ENCODE results near the gene TBX21. TPM values are rescaled to one million over a fixed set of nuclear protein-coding genes. Genes with fewer than 3 reads are reported as not detected.

TBX21 gene
- total RNA-seq, 3 donors from 2014 or later = 0.72 to 1.2 (median 1.2) TPM

DNA sequence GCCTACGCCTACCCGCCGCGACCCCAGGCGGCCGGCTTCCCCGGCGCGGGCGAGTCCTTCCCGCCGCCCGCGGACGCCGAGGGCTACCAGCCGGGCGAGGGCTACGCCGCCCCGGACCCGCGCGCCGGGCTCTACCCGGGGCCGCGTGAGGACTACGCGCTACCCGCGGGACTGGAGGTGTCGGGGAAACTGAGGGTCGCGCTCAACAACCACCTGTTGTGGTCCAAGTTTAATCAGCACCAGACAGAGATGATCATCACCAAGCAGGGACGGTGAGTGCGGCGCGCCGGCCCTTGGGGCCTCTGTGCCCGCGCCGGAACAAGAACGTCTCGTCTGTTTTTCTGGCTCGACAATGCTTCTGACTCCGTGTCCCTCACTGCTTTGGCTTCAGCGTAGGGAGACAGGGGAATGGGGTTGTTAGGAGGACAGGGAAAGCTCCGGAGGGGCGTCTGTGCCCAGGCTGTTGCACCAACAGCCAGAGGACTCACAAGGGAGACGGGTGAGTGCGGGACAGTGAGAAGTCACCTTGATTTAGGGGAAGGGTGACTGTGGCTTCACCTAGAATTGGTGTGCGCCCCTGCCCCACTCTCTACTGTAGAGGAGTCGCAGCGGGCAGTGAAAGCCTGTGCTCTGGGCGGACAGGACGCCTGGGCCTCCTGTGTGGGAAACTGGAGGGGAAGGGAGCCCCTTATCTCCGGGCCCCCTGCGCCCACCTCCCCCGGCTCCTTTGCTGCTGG is 806 bp downstream of the TBX21 start:
- TF ChIP-seq, protein P1, sequence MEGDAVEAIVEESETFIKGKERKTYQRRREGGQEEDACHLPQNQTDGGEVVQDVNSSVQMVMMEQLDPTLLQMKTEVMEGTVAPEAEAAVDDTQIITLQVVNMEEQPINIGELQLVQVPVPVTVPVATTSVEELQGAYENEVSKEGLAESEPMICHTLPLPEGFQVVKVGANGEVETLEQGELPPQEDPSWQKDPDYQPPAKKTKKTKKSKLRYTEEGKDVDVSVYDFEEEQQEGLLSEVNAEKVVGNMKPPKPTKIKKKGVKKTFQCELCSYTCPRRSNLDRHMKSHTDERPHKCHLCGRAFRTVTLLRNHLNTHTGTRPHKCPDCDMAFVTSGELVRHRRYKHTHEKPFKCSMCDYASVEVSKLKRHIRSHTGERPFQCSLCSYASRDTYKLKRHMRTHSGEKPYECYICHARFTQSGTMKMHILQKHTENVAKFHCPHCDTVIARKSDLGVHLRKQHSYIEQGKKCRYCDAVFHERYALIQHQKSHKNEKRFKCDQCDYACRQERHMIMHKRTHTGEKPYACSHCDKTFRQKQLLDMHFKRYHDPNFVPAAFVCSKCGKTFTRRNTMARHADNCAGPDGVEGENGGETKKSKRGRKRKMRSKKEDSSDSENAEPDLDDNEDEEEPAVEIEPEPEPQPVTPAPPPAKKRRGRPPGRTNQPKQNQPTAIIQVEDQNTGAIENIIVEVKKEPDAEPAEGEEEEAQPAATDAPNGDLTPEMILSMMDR (IDR thresholded peaks at IDR 0.05) = no peak
- peak; percentile 45 for ATAC-seq
- Histone ChIP-seq H3K36me3 (ENCODE audit: low read depth) (no peaks in the 10 kb centered on the region), H3K4me3 (peak overlapping the region; percentile 3), H3K4me1 (ENCODE audit: low read depth) (peaks cover 13% of the 10 kb centered on the region), H3K9me3 (no peaks in the 10 kb centered on the region)
- DNase-seq = no peak
- intact Hi-C loops (cut with DNase I, micrococcal nuclease) = no loop called here

DNA sequence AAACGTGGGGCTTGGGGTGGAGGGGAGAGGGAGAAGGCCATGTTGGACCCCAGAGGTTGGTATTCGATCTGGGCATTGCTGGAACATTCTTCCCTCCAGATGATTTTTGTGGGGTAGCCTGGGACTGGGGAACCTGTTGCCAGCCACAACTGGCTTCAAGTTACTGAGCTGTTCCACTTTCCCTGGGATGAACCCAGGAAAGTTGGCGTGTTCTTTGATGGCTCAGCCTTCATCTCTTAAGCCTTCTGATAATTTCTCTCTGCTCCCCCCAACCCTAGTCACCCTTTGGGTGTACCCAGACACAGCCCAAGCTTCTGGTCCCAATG is 2.1 kb downstream of the TBX21 start:
- intact Hi-C loops (cut with DNase I, micrococcal nuclease) = no loop called here
- no peaks in the 10 kb centered on the region for H3K9me3 ChIP-seq
- DNase-seq (no peak), ATAC-seq (no peak)
- H3K4me3 ChIP-seq = no peak overlapping the region
- peaks cover 13% of the 10 kb centered on the region for H3K4me1 ChIP-seq (ENCODE audit: low read depth)
- TF ChIP-seq, protein P1 (IDR thresholded peaks at IDR 0.05) = no peak
- no peaks in the 10 kb centered on the region for H3K36me3 ChIP-seq (ENCODE audit: low read depth)

DNA sequence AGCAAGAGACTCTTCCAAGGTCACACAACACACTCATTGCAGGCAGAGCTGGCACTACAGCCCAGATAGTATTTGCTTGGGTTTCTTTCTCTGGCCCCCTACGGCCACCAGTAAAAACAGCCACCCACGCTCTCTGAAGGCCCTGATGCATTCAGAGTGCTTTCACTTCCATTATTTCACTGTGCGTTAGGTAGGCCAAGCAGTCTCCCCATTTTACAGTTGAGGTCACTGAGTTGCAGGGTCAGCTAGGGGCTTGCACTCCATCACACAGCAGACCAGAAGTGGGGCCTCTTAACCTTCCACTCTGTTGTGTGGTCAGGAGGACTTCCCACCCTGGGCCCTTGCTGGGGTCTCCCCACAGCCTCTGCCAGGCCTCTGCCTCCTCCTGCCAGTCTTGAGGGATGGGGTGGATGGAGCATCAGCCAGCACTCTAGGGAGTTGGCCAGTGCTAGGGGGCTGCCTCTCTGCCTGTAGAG is 2.5 kb downstream of the TBX21 start:
- ATAC-seq (peak; percentile 28), DNase-seq (no peak)
- H3K4me3 ChIP-seq = no peak overlapping the region
- intact Hi-C loops (cut with DNase I, micrococcal nuclease) = no loop called here
- peaks cover 13% of the 10 kb centered on the region for H3K4me1 ChIP-seq (ENCODE audit: low read depth)
- TF ChIP-seq, protein P1 (IDR thresholded peaks at IDR 0.05) = no peak
- no peaks in the 10 kb centered on the region for H3K9me3 ChIP-seq
- no peaks in the 10 kb centered on the region for H3K36me3 ChIP-seq (ENCODE audit: low read depth)

DNA sequence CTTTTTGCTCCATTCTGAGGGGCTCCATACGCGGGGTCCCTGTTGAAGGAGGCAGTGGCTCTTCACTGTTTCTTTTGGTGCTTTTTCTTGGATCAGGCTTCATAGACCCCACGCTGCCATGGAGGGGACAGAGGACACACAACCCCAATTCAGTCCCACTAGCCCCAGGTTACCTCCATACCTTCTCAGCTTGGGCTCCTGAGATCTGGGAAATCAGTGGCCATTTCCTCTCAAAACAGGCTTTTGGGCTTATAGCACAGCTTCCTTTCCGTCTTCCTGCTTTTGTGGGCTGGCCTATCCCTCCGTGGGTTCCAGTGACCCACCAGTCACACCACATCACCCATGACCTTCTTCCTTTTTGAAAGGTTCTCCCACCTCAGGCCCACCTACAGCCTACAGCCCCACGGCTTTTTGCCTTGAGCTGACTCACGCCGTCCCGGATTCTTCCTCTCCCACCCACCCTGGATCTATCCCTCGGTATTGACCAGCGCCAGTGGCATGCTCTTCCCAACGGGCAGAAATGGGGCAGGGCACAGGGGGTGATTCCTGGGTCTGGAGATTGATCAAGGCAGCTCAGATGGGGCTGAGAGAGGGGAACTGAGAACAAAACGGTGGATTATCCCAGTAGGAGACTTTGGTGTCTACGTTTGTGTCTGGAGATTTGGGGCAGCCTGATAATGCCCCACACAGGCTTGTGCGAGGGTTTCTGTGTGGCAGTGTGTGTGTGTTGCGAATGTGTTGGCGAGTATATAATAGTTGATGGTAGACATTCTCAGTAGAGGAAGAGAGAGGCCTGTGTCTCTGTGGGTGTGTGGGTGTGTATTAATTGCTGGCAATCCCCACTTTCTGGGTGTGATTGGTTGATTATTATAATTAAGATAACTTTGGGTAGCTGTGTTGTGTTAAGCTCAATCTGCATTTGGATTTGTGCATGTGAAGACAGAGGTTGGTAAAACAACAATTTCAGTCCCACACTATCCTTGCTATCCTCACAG is 3.8 kb downstream of the TBX21 start:
- no peak overlapping the region for H3K4me3 ChIP-seq
- peaks cover 13% of the 10 kb centered on the region for H3K4me1 ChIP-seq (ENCODE audit: low read depth)
- no peaks in the 10 kb centered on the region for H3K36me3 ChIP-seq (ENCODE audit: low read depth)
- DNase-seq = no peak
- no peak for ATAC-seq
- intact Hi-C loops (cut with DNase I, micrococcal nuclease) = no loop called here
- no peaks in the 10 kb centered on the region for H3K9me3 ChIP-seq
- TF ChIP-seq, protein P1 (IDR thresholded peaks at IDR 0.05) = no peak

DNA sequence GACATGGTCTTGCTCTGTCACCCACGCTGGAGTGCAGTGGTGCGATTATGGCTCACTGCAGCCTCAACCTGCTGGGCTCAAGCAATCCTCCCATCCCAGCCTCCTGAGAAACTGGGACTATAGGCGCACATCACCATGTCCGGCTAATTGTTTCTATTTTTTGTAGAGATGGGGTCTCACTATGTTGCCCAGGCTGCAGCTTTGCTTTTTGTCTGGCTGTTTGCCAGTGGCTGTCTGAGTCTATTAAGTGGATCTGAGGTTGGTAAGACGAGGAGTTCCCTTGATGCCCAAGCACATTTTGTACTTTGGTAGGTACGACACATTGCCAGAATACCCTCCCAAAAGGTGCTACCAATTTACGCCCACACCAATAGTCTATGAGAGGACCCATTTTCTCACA is 5.1 kb downstream of the TBX21 start:
- H3K36me3 ChIP-seq (ENCODE audit: low read depth) = no peaks in the 10 kb centered on the region
- H3K9me3 ChIP-seq = no peaks in the 10 kb centered on the region
- H3K4me3 ChIP-seq = no peak overlapping the region
- intact Hi-C loops (cut with DNase I, micrococcal nuclease) = no loop called here
- peaks cover 8% of the 10 kb centered on the region for H3K4me1 ChIP-seq (ENCODE audit: low read depth)
- ATAC-seq (no peak), DNase-seq (no peak)
- TF ChIP-seq, protein P1 (IDR thresholded peaks at IDR 0.05) = no peak

Data from mucosa of descending colon (tissue), 3 donors.